HG03108 (cell line): ENCODE results near the gene RPGR.

Experiments used
- ATAC-seq: cut with Tn5 transposase; IDR thresholded peaks from one replicate; pipeline ENCODE4 v1.9.1; 2021; ENCODE audit warnings: moderate library complexity; ENCODE audit not compliant: unreplicated experiment

RPGR gene

GRCh38 chrX:38326086-38326485 lies 1.2 kb downstream of the RPGR start:
- ATAC-seq: no peak

DNA sequence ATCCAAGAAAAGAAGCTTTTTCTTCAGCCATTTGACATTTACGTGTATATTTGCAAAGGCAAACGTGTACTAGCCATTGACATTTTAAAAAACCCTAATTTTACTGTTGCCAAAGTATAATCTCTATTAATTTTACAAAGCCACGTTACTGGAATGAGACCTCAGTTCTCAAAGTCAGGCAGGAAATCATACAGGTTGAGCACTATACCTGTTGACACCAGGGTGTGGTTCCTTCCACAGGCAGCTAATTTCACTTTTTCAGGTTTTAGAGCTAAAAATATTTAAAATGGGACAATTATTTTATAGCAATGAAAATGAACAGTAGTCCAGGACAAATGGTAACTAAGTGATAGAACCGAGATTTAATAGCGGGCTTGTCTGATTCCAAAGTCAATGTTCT lies 6.5 kb downstream of the RPGR start:
- ATAC-seq: no peak

DNA sequence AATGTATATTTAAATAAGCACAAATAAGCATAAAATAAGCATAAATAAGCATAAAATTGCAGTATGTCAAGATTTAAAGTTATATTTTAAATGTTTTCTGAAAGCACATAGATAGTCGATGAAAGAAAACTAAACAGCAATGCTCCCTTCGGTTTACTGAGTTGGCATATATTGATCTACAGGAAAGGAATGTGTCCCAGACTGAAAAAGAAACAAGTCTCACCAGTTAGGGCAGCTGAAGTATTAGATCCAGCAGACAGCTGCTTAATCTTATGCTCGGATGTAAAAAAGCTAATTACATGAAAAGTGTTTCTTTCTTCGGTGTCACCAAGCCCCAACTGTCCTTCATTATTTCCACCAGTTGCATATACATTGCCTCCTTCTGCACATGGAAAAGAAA lies 8.7 kb downstream of the RPGR start:
- ATAC-seq: no peak

- no peak for ATAC-seq
Observed at GRCh38 chrX:38318196-38318595, 9.1 kb downstream of the RPGR start.

GRCh38 chrX:38315186-38315585 lies 12.1 kb downstream of the RPGR start:
- no peak for ATAC-seq

DNA sequence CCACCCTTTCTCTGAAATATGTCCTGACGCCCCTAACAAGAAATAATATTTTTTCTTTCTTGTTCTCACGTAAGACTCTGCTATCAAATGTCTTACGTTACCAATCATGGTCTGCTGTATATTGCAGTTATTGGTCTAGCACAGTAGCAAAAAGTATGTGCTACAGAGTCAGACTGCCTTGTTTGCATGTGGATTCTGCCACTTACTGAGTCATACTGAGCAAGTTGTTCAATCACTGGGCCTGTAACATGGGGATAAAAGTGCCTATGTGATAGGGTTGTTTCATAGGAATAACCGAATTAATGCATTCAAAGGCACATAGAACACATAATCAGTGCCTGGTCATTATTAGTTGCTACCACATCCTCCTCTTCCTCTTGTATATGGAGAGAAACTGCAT lies 14.1 kb downstream of the RPGR start:
- ATAC-seq: no peak

GRCh38 chrX:38312436-38312835 lies 14.9 kb downstream of the RPGR start:
- no peak for ATAC-seq

GRCh38 chrX:38311743-38312142 lies 15.6 kb downstream of the RPGR start:
- ATAC-seq: no peak

DNA sequence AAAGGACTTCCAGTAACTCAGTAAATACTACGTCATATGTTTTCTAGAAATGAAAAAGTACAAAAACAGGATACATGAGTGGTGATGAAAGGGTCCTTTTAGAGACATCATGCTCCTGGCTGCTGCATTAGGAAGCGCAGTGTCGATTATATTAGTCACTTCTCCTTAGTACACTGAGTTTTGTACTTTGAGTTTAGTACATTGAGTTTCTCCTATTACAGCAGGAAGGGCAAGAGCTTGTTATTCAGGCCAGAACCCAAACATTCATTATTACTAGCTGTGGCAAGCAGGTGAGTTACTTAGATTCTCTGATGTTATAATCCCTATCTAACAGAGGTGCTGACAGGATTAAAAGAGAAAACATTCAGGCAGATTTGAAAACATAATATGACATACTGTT lies 21.3 kb downstream of the RPGR start:
- no peak for ATAC-seq

- ATAC-seq: no peak
Observed at GRCh38 chrX:38304010-38304409, 23.3 kb downstream of the RPGR start.

- no peak for ATAC-seq
Observed at GRCh38 chrX:38293741-38294140, 33.6 kb downstream of the RPGR start.

DNA sequence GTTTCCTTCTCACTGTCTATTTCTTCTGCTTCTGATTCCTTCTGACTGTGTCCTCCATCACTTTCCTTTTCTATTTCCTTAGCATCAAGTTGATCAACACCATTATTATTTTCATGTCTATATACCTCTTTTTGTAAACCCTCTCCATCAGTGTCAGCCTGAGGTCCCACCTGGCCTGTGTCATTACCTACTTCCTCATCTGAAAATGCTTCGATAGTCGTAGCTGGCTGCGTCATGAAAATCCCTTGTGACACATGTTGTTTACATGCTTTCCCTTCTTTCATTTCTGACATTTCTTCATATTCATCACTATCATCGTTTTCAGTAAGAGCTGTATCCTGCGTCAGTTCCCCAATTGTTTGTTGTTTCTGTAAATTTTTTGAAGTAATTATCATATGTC lies 39.6 kb downstream of the RPGR start:
- ATAC-seq: no peak

DNA sequence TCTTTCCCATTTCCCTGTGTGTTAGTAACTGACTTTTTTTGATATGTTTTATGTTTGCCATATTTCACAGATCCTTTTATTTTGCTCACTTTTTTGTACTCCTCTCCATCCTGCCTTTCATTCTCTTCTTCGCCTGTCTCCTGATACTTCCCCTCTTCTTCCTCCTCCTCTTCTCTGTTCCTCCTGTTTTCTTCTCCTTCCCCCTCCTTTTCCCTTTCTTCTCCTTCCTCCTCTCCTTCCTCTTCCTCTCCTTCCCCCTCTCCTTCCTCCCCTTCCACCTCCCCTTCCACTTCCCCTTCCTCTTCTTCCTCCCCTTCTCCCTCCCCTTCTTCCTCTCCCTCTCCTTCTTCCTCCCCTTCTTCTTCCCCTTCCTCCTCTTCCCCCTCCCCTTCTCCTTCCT lies 41.7 kb downstream of the RPGR start:
- no peak for ATAC-seq

- no peak for ATAC-seq
Observed at GRCh38 chrX:38282049-38282448, 45.3 kb downstream of the RPGR start.

GRCh38 chrX:38279188-38279587 lies 48.1 kb downstream of the RPGR start:
- ATAC-seq: no peak

- no peak for ATAC-seq
Observed at GRCh38 chrX:38278682-38279081, 48.6 kb downstream of the RPGR start.

GRCh38 chrX:38277802-38278201 lies 49.5 kb downstream of the RPGR start:
- no peak for ATAC-seq

GRCh38 chrX:38277136-38277535 lies 50.2 kb downstream of the RPGR start:
- no peak for ATAC-seq

- ATAC-seq: no peak
Observed at GRCh38 chrX:38276089-38276488, 51.2 kb downstream of the RPGR start.

- no peak for ATAC-seq
Observed at GRCh38 chrX:38275615-38276014, 51.7 kb downstream of the RPGR start.

GRCh38 chrX:38273453-38273852 lies 53.9 kb downstream of the RPGR start:
- peak; percentile 53 for ATAC-seq

DNA sequence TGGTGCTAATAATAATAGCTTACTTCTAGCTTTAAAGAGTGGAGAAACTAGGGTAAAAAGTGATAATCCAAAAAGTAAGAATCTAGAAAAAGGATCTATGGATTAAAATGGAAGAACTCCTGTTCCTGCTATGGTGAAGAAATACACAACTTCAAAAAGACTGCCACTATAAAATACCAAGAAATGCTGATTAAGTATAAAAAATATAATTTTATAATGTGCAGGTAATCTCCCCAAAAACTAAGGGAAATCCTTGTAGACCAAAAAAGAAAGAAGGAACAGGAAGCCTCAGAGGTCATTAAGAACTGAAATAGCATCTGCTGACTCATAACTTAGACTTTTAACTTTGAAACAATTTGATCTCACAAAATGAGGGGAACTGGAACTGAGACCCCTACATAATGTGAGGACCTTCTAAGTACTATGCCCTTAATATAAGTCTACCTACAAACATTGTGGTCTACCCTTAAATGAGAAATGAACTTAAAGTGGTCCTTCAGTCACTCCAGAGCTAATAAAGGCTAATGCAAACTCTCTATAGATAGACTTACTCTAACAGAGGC lies 56.1 kb downstream of the RPGR start:
- peak; percentile 62 for ATAC-seq

GRCh38 chrX:38268011-38268410 lies 59.3 kb downstream of the RPGR start:
- ATAC-seq: no peak
